HCT116 (cell line): ENCODE results near the gene TUBGCP5. TPM values are rescaled to one million over a fixed set of nuclear protein-coding genes. Genes with fewer than 3 reads are reported as not detected.

Experiments used
- ATAC-seq: fragments of 200-7000 bp; cut with Tn5 transposase; 2 replicates; pipeline ENCODE4 v1.9.1; 2020; ENCODE audit warnings: mild to moderate bottlenecking, moderate library complexity
- BruUV-seq: library from RNA; stranded (reverse); fragments of 400-500 nt; replicated peaks from 2 replicates; lab custom pipeline; 2021; lab: Mats Ljungman, UMichigan
- CTCF ChIA-PET: fragments of 300-600 bp; sonication (Branson Sonifier 250); formaldehyde crosslinking; loops from one replicate; lab custom pipeline; 2021; ENCODE audit warnings: antibody characterized with exemption; lab: Charles Lee
- POLR2A ChIA-PET: fragments of 300-600, 350-600 bp; sonication (Branson Sonifier 250); formaldehyde crosslinking; loops from one replicate; lab custom pipeline; 2021; ENCODE audit warnings: antibody characterized with exemption; lab: Charles Lee
- RAD21 ChIA-PET, 2 experiments: fragments of 300-600 bp; sonication (Branson Sonifier 250); formaldehyde crosslinking; loops; one replicate each; lab custom pipeline; 2023; ENCODE audit warnings: low total read pairs in 2 of 2; ENCODE audit not compliant: uncharacterized antibody in 2 of 2, unreplicated experiment in 2 of 2, low non-redundant PET in 1 of 2; lab: Charles Lee
- DNase-seq: peaks from one replicate; pipeline ENCODE4 v3.0.0-alpha.2; 2010; ENCODE audit warnings: low read depth, low spot score
- H2AFZ ChIP-seq: fragments of 200-600 bp; shearing (Covaris generic), sonication (generic); 2 replicates; pipeline ENCODE4 v1.6.1; 2017; ENCODE audit warnings: low read depth, mixed run types, mixed read lengths, antibody characterized with exemption, low read length; ENCODE audit not compliant: poor library complexity, severe bottlenecking
- H3K27ac ChIP-seq: 2 replicates; pipeline ENCODE4 v1.5.1; 2012; ENCODE audit warnings: low read depth, low read length
- H3K27me3 ChIP-seq: fragments of 200-600 bp; sonication (generic); 2 replicates; pipeline ENCODE4 v1.6.1; 2016; ENCODE audit warnings: mixed run types, low read length, mixed read lengths; ENCODE audit not compliant: insufficient read depth
- H3K36me3 ChIP-seq, 2 experiments: fragments of 200-500 bp in 1 of 2; fragments of 200-600 bp in 1 of 2; sonication (Bioruptor generic) in 1 of 2; sonication (generic) in 1 of 2; 2 replicates each; pipeline versions ENCODE4 v1.5.1 to v1.6.1; 2014 to 2016; ENCODE audit warnings: low read length in 2 of 2, inconsistent platforms in 1 of 2, mixed read lengths in 1 of 2, mixed run types in 1 of 2; ENCODE audit not compliant: insufficient read depth in 2 of 2, control insufficient read depth in 1 of 2
- H3K4me1 ChIP-seq, 2 experiments: fragments of 200-600 bp in 1 of 2; sonication (generic) in 1 of 2; 2 replicates each; pipeline versions ENCODE4 v1.5.1 to v1.6.1; 2012 to 2017; ENCODE audit warnings: low read length in 2 of 2, inconsistent platforms in 1 of 2, mild to moderate bottlenecking in 1 of 2, mixed read lengths in 1 of 2, mixed run types in 1 of 2, moderate library complexity in 1 of 2; ENCODE audit not compliant: insufficient read depth in 2 of 2, control insufficient read depth in 1 of 2
- H3K4me2 ChIP-seq: fragments of 200-600 bp; sonication (generic); 2 replicates; pipeline ENCODE4 v1.6.1; 2017; ENCODE audit warnings: mixed run types, low read length, mixed read lengths
- H3K4me3 ChIP-seq, 2 experiments: fragments of 200-600 bp in 1 of 2; sonication (generic) in 1 of 2; replicated peaks in 1 of 2; 2 replicates each; pipeline ENCODE4 v1.5.1; 2011 to 2016; ENCODE audit warnings: low read length in 2 of 2, control low read depth in 1 of 2, low read depth in 1 of 2, mild to moderate bottlenecking in 1 of 2, mixed read lengths in 1 of 2, mixed run types in 1 of 2
- H3K79me2 ChIP-seq: fragments of 200-600 bp; sonication (generic); 2 replicates; pipeline ENCODE4 v1.6.1; 2017; ENCODE audit warnings: mild to moderate bottlenecking, mixed run types, low read length, moderate library complexity, mixed read lengths; ENCODE audit not compliant: insufficient read depth
- H3K9ac ChIP-seq: fragments of 200-600 bp; sonication (generic); 2 replicates; pipeline ENCODE4 v1.6.1; 2016; ENCODE audit warnings: low read length, mixed read lengths
- H3K9me2 ChIP-seq: fragments of 200-600 bp; sonication (generic), shearing (Covaris generic); 2 replicates; pipeline ENCODE4 v1.6.1; 2017; ENCODE audit warnings: mixed run types, mild to moderate bottlenecking, moderate library complexity; ENCODE audit not compliant: insufficient read depth
- H3K9me3 ChIP-seq, 2 experiments: fragments of 200-500 bp in 1 of 2; fragments of 200-600 bp in 1 of 2; sonication (Bioruptor generic) in 1 of 2; sonication (generic) in 1 of 2; 2 replicates each; pipeline ENCODE4 v1.6.1; 2014 to 2017; ENCODE audit warnings: low read length in 2 of 2, mixed read lengths in 2 of 2, inconsistent platforms in 1 of 2, low read depth in 1 of 2, mild to moderate bottlenecking in 1 of 2, mixed run types in 1 of 2, moderate library complexity in 1 of 2; ENCODE audit not compliant: control insufficient read depth in 1 of 2, insufficient read depth in 1 of 2
- H4K20me1 ChIP-seq: fragments of 200-600 bp; sonication (generic), shearing (Covaris generic); 2 replicates; pipeline ENCODE4 v1.6.1; 2017; ENCODE audit warnings: mixed run types, mild to moderate bottlenecking, moderate library complexity; ENCODE audit not compliant: insufficient read depth
- EZH2phosphoT487 ChIP-seq: fragments of 200-600 bp; IDR thresholded peaks from 2 replicates; pipeline ENCODE4 v1.6.1; 2018; ENCODE audit warnings: antibody characterized with exemption, borderline replicate concordance
- POLR2A ChIP-seq: IDR thresholded peaks from 2 replicates; pipeline ENCODE4 v1.7.0; 2011; ENCODE audit warnings: borderline replicate concordance; ENCODE audit not compliant: insufficient read depth, insufficient read length; ENCODE audit errors: extremely low read depth
- POLR2AphosphoS5 ChIP-seq: IDR thresholded peaks from 2 replicates; pipeline ENCODE4 v1.6.1; 2011; ENCODE audit warnings: mild to moderate bottlenecking, low read depth, low read length, moderate library complexity
- SIN3A ChIP-seq: IDR thresholded peaks from 2 replicates; pipeline ENCODE4 v1.6.1; 2012; ENCODE audit warnings: low read depth
- SP1 ChIP-seq: IDR thresholded peaks from 2 replicates; pipeline ENCODE4 v1.6.1; 2012; ENCODE audit warnings: low read depth
- SRF ChIP-seq: IDR thresholded peaks from 2 replicates; pipeline ENCODE4 v1.6.1; 2012; ENCODE audit warnings: low read depth
- TCF7L2 ChIP-seq: IDR thresholded peaks from 2 replicates; pipeline ENCODE4 v1.7.0; 2011; ENCODE audit warnings: borderline replicate concordance, inconsistent platforms; ENCODE audit not compliant: insufficient read depth, insufficient read length; ENCODE audit errors: extremely low read depth
- ZBTB33 ChIP-seq: IDR thresholded peaks from 2 replicates; pipeline ENCODE4 v1.6.1; 2011; ENCODE audit warnings: mild to moderate bottlenecking, low read length, moderate library complexity; ENCODE audit not compliant: insufficient replicate concordance; ENCODE audit errors: extremely low read depth
- ZFX ChIP-seq: fragments of 450-650 bp; IDR thresholded peaks from 2 replicates; pipeline ENCODE4 v1.6.1; 2017
- intact Hi-C: fragments of 100-400 bp; cut with micrococcal nuclease; formaldehyde crosslinking; loops from 2 replicates; pipeline ENCODE4 v1.10.0; 2022
- total RNA-seq: library from RNA; stranded (reverse); gene quantifications from one replicate; pipeline ENCODE4 v1.2.1, GENCODE V29; 2021; ENCODE audit not compliant: unreplicated experiment
- TF ChIP-seq, protein P1 (sequence below): IDR thresholded peaks from 2 replicates; pipeline ENCODE4 v1.6.1; 2012; ENCODE audit warnings: low read depth
- TF ChIP-seq, protein P2 (sequence below): IDR thresholded peaks from 2 replicates; pipeline ENCODE4 v1.6.1; 2012

The TUBGCP5 gene
- total RNA-seq, 1 experiment from 2014 or later = 17.9 TPM

DNA sequence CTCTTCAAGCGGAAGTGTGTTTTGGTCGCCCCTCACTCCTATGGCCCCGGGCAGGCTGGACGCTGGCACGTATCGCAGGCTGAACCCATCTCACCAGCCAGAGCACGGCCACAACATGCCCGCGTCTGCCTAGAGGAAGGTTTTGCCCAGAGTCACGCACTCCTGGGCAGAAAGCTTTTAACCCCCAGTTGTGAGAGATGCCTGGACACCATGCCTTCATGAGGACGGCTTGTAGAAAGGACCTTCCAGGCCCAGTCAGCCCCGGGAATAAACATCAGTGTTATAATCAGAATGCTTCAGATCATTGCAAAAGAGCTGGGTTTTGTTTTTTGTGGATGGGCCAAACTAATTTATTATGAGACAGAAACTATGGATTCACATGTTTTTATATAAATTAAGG, 75.7 kb downstream of the TUBGCP5 start:
- Histone ChIP-seq H2AFZ (no peak overlapping the region), H3K9ac (no peak overlapping the region), H3K9me3 (no peaks in the 10 kb centered on the region), H3K4me1 (peaks cover 0 to 6% of the 10 kb centered on the region in 2 experiments; a peak in 2 of 4 replicates), H3K79me2 (peaks cover 98% of the 10 kb centered on the region), H3K27ac (no peak overlapping the region), H3K4me3 (no peak overlapping the region), H3K27me3 (no peaks in the 10 kb centered on the region), H3K9me2 (no peaks in the 10 kb centered on the region), H3K4me2 (no peak overlapping the region), H3K36me3 (no peaks in the 10 kb centered on the region), H4K20me1 (peaks cover 2% of the 10 kb centered on the region; the same call in 1 of the 2 replicates)
- no peak for DNase-seq
- CTCF ChIA-PET = no interaction called here
- ATAC-seq = no peak
- intact Hi-C loops = no loop called here
- TF ChIP-seq TCF7L2 = no peak
- no peak for TF ChIP-seq SIN3A
- TF ChIP-seq POLR2A = no peak
- no peak for TF ChIP-seq SP1
- TF ChIP-seq EZH2phosphoT487 = no peak
- no peak for TF ChIP-seq ZFX
- TF ChIP-seq, protein P1, sequence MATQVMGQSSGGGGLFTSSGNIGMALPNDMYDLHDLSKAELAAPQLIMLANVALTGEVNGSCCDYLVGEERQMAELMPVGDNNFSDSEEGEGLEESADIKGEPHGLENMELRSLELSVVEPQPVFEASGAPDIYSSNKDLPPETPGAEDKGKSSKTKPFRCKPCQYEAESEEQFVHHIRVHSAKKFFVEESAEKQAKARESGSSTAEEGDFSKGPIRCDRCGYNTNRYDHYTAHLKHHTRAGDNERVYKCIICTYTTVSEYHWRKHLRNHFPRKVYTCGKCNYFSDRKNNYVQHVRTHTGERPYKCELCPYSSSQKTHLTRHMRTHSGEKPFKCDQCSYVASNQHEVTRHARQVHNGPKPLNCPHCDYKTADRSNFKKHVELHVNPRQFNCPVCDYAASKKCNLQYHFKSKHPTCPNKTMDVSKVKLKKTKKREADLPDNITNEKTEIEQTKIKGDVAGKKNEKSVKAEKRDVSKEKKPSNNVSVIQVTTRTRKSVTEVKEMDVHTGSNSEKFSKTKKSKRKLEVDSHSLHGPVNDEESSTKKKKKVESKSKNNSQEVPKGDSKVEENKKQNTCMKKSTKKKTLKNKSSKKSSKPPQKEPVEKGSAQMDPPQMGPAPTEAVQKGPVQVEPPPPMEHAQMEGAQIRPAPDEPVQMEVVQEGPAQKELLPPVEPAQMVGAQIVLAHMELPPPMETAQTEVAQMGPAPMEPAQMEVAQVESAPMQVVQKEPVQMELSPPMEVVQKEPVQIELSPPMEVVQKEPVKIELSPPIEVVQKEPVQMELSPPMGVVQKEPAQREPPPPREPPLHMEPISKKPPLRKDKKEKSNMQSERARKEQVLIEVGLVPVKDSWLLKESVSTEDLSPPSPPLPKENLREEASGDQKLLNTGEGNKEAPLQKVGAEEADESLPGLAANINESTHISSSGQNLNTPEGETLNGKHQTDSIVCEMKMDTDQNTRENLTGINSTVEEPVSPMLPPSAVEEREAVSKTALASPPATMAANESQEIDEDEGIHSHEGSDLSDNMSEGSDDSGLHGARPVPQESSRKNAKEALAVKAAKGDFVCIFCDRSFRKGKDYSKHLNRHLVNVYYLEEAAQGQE = no peak
- TF ChIP-seq ZBTB33 = no peak
- TF ChIP-seq, protein P2, sequence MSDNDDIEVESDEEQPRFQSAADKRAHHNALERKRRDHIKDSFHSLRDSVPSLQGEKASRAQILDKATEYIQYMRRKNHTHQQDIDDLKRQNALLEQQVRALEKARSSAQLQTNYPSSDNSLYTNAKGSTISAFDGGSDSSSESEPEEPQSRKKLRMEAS = no peak
- no peak for TF ChIP-seq POLR2AphosphoS5
- no peak for TF ChIP-seq SRF
- RAD21 ChIA-PET = no interaction called here
- POLR2A ChIA-PET = interaction anchor here (1.1 kb wide), 1 partner anchor 25 kb away, joined by 3 read pairs; no protein-coding TSS in a partner anchor
- no TSS peak for BruUV-seq
